ENCODE measurements around the gene CASTOR1.

Gene CASTOR1

GRCh38 chr22:30244066-30244465 lies 45.2 kb downstream of the CASTOR1 start:
- DNase-seq = no peak

GRCh38 chr22:30243661-30244060 lies 45.6 kb downstream of the CASTOR1 start:
- no peak for DNase-seq

- DNase-seq = no peak
These were observed 47.5 kb downstream of the CASTOR1 start for GRCh38 chr22:30241576-30242371.

- no peak for DNase-seq
These were observed 48.5 kb downstream of the CASTOR1 start for GRCh38 chr22:30240541-30241417.

GRCh38 chr22:30239488-30240405 lies 49.6 kb downstream of the CASTOR1 start:
- DNase-seq = no peak

GRCh38 chr22:30238661-30239487 lies 50.4 kb downstream of the CASTOR1 start:
- no peak for DNase-seq

- no peak for DNase-seq
These were observed 51.2 kb downstream of the CASTOR1 start for GRCh38 chr22:30238136-30238535.

- DNase-seq = no peak
These were observed 52.4 kb downstream of the CASTOR1 start for GRCh38 chr22:30236875-30237274.

GRCh38 chr22:30235687-30236170 lies 53.6 kb downstream of the CASTOR1 start:
- DNase-seq = no peak
